B cell (primary cell): ENCODE data around the gene TMPRSS7. TPM values are rescaled to one million over a fixed set of nuclear protein-coding genes. Genes with fewer than 3 reads are reported as not detected.

Experiments used
- ATAC-seq: fragments of 200-7000 bp; cut with Tn5 transposase; one replicate; pipeline ENCODE4 v1.10.0; 2021; ENCODE audit warnings: low read depth, mild to moderate bottlenecking, moderate number of reproducible peaks, moderate library complexity
- CTCF ChIA-PET: fragments of 350-600 bp; sonication (Branson Sonifier 250); formaldehyde crosslinking; loops from one replicate; lab custom pipeline; 2021; ENCODE audit warnings: antibody characterized with exemption, inconsistent platforms; lab: Charles Lee
- POLR2A ChIA-PET: fragments of 350-600 bp; sonication (Branson Sonifier 250); formaldehyde crosslinking; loops from one replicate; lab custom pipeline; 2021; ENCODE audit warnings: antibody characterized with exemption; lab: Charles Lee
- DNase-seq: peaks from one replicate; pipeline ENCODE4 v3.0.0; 2013
- H2AFZ ChIP-seq: 2 replicates; pipeline ENCODE4 v1.6.1; 2012; ENCODE audit warnings: mild to moderate bottlenecking, low read depth, low read length; ENCODE audit not compliant: insufficient read depth, poor library complexity, severe bottlenecking
- H3K27ac ChIP-seq, 2 donors: 1 replicate in 1 of 2; 2 replicates in 1 of 2; pipeline ENCODE4 v1.5.1; 2012 to 2013; ENCODE audit warnings: low read length in 2 of 2, mild to moderate bottlenecking in 2 of 2, moderate library complexity in 1 of 2
- H3K27me3 ChIP-seq, 4 experiments: fragments of 200-600 bp in 1 of 4; sonication (generic) in 1 of 4; replicated peaks in 1 of 4; 1 replicate in 2 of 4; 2 replicates in 2 of 4; pipeline versions ENCODE4 v1.6.1 to v1.7.0; 2013 to 2016; ENCODE audit warnings: low read length in 3 of 4, mild to moderate bottlenecking in 2 of 4, mixed read lengths in 1 of 4, moderate library complexity in 1 of 4; ENCODE audit not compliant: insufficient read depth in 4 of 4, control insufficient read depth in 3 of 4; ENCODE audit errors: control extremely low read depth in 1 of 4
- H3K36me3 ChIP-seq, 2 experiments: replicated peaks in 1 of 2; 1 replicate in 1 of 2; 2 replicates in 1 of 2; pipeline versions ENCODE4 v1.6.1 to v1.7.1; 2013; ENCODE audit warnings: low read length in 1 of 2; ENCODE audit not compliant: insufficient read depth in 2 of 2, control insufficient read depth in 1 of 2; ENCODE audit errors: control extremely low read depth in 1 of 2, extremely low read depth in 1 of 2
- H3K4me1 ChIP-seq, 2 donors: fragments of 200-600 bp in 1 of 2; sonication (generic) in 1 of 2; 1 replicate in 1 of 2; 2 replicates in 1 of 2; pipeline versions ENCODE4 v1.5.1 to v1.6.1; 2013 to 2017; ENCODE audit warnings: low read length in 2 of 2; ENCODE audit not compliant: control insufficient read depth in 2 of 2, insufficient read depth in 2 of 2
- H3K4me2 ChIP-seq: replicated peaks from 2 replicates; pipeline ENCODE3; 2012; ENCODE audit warnings: mild to moderate bottlenecking, low read depth, low read length; ENCODE audit not compliant: poor library complexity, severe bottlenecking
- H3K4me3 ChIP-seq, 5 experiments: fragments of 200-600 bp in 1 of 5; sonication (generic) in 1 of 5; 1 replicate in 3 of 5; 2 replicates in 2 of 5; pipeline versions ENCODE4 v1.5.1 to v1.7.0; 2011 to 2016; ENCODE audit warnings: low read length in 4 of 5, mild to moderate bottlenecking in 4 of 5, low read depth in 2 of 5, control low read depth in 1 of 5, moderate library complexity in 1 of 5; ENCODE audit not compliant: insufficient read depth in 1 of 5; ENCODE audit errors: control extremely low read depth in 1 of 5, extremely low read depth in 1 of 5
- H3K79me2 ChIP-seq: fragments of 200-600 bp; sonication (generic); one replicate; pipeline ENCODE4 v1.6.0; 2016; ENCODE audit warnings: low read length; ENCODE audit not compliant: control insufficient read depth, insufficient read depth
- H3K9ac ChIP-seq: fragments of 200-600 bp; sonication (generic); 2 replicates; pipeline ENCODE4 v1.6.1; 2017; ENCODE audit warnings: mild to moderate bottlenecking, low read length, moderate library complexity
- H3K9me3 ChIP-seq, 3 donors: one replicate each; pipeline versions ENCODE4 v1.6.1 to v1.7.1; 2013; ENCODE audit warnings: low read length in 2 of 3; ENCODE audit not compliant: control insufficient read depth in 2 of 3, insufficient read depth in 1 of 3; ENCODE audit errors: control extremely low read depth in 1 of 3
- H4K20me1 ChIP-seq: 2 replicates; pipeline ENCODE4 v1.6.0; 2012; ENCODE audit warnings: mild to moderate bottlenecking, low read length; ENCODE audit not compliant: insufficient read depth, control insufficient read depth, poor library complexity, severe bottlenecking
- H3K27ac Mint-ChIP-seq: one replicate; pipeline ENCODE4 v1.8.0; 2021; ENCODE audit warnings: mixed read lengths
- H3K27me3 Mint-ChIP-seq: one replicate; pipeline ENCODE4 v1.8.0; 2021; ENCODE audit warnings: mixed read lengths
- H3K4me1 Mint-ChIP-seq: one replicate; pipeline ENCODE4 v1.8.0; 2021; ENCODE audit warnings: mixed read lengths
- H3K4me3 Mint-ChIP-seq: one replicate; pipeline ENCODE4 v1.8.0; 2021; ENCODE audit warnings: mixed read lengths
- H3K9me3 Mint-ChIP-seq: one replicate; pipeline ENCODE4 v1.8.0; 2022; ENCODE audit warnings: mixed read lengths; ENCODE audit not compliant: insufficient read depth
- EZH2 ChIP-seq: IDR thresholded peaks from 2 replicates; pipeline ENCODE4 v1.6.1; 2012; ENCODE audit warnings: borderline replicate concordance, low read depth, mild to moderate bottlenecking, moderate library complexity, low read length; ENCODE audit not compliant: insufficient read depth, poor library complexity, severe bottlenecking
- WGBS: methylation state at CpG from one replicate; pipeline ENCODE4 v1.1.5; 2013; ENCODE audit warnings: missing lambda C conversion rate; ENCODE audit not compliant: insufficient coverage; 5-methylcytosine and 5-hydroxymethylcytosine counted together
- intact Hi-C: fragments of 100-400 bp; cut with micrococcal nuclease; formaldehyde crosslinking; loops from one replicate; pipeline ENCODE4 v1.10.0; 2022
- polyA plus RNA-seq: library from polyadenylated mRNA; depleted of rRNA; stranded (reverse); fragments of >200 nt; gene quantifications from 2 replicates; pipeline ENCODE4 v1.2.3, GENCODE V29; 2012
- total RNA-seq, 2 donors: library from RNA; stranded (reverse); fragments of 120-200 nt in 1 of 2; gene quantifications; 1 replicate in 1 of 2; 2 replicates in 1 of 2; pipeline versions ENCODE4 v1.2.3 to v1.2.4, GENCODE V29; 2013 to 2022
- TF ChIP-seq, protein P1 (sequence below): fragments of 200-600 bp; IDR thresholded peaks from one replicate; pipeline ENCODE4 v1.8.0; 2022; ENCODE audit warnings: antibody characterized with exemption, mild to moderate bottlenecking

TMPRSS7 gene
- total and polyA plus RNA-seq, 2 donors (not counting 1 experiment from before 2014, with no cell fraction given): not detected

DNA sequence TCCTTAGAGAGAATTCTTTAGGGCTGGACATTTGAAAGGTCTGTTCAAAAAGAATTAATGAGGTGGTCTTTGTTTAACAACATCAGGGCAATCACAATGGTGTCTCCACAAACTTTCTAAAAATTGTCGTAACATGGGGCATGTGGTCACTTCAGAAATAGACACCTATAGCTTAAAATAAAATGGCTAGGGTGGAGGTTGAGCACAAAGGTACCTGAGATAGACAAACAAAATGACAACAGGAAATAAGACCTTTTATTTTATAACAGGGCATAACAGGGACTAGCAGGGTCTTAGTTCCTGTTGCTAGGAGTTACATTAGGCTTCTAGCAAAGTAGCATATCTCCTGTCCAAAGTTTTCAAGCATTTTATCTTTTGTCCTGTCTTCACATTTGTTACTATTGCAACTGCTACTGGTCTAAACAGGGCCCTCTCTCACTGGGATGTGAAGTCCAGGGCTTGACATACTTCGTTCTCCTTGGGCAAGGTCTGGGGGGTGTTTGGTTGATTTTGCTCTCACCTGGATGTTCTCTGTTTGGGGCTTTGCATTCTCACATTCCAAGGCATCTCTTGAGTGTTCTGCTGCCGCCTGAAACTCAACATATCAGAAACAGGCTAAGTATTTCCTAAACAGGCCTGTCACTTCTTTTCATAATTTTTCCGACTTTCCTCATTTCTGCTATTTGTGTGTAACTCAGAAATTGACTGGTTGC, 95.5 kb downstream of the TMPRSS7 start:
- Mint-ChIP-seq H3K9me3 (no peaks in the 10 kb centered on the region), H3K4me1 (peaks cover 93% of the 10 kb centered on the region), H3K27me3 (no peaks in the 10 kb centered on the region), H3K4me3 (peak overlapping the region; percentile 55), H3K27ac (peak overlapping the region; percentile 91)
- DNase-seq (peak; percentile 34), ATAC-seq (no peak)
- Histone ChIP-seq H3K4me1 (peaks cover 82 to 89% of the 10 kb centered on the region in 2 donors), H3K27ac (peak overlapping the region; percentile 93 to 98), H3K9ac (peak overlapping the region; percentile 31), H3K36me3 (peaks cover 0 to 9% of the 10 kb centered on the region in 2 experiments), H3K27me3 (no peaks in the 10 kb centered on the region), H2AFZ (no peak overlapping the region), H4K20me1 (no peaks in the 10 kb centered on the region), H3K79me2 (peaks cover 31% of the 10 kb centered on the region), H3K9me3 (no peaks in the 10 kb centered on the region), H3K4me3 (no peak overlapping the region), H3K4me2 (peak overlapping the region; percentile 62)
- 72% methylated on average over 3 of the region's 4 CpGs for WGBS
- intact Hi-C loops: loop anchor here (1.0 to 5.0 kb wide), 7 partner anchors 12 to 862 kb away; partner anchors contain the start of genes ATG3, GTPBP8 and SLC35A5
- TF ChIP-seq, protein P1, sequence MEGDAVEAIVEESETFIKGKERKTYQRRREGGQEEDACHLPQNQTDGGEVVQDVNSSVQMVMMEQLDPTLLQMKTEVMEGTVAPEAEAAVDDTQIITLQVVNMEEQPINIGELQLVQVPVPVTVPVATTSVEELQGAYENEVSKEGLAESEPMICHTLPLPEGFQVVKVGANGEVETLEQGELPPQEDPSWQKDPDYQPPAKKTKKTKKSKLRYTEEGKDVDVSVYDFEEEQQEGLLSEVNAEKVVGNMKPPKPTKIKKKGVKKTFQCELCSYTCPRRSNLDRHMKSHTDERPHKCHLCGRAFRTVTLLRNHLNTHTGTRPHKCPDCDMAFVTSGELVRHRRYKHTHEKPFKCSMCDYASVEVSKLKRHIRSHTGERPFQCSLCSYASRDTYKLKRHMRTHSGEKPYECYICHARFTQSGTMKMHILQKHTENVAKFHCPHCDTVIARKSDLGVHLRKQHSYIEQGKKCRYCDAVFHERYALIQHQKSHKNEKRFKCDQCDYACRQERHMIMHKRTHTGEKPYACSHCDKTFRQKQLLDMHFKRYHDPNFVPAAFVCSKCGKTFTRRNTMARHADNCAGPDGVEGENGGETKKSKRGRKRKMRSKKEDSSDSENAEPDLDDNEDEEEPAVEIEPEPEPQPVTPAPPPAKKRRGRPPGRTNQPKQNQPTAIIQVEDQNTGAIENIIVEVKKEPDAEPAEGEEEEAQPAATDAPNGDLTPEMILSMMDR: no peak
- TF ChIP-seq EZH2: no peak
- ChIA-PET POLR2A (no interaction called here), CTCF (interaction anchor here (0.7 to 3.0 kb wide), 3 partner anchors 15 to 215 kb away, joined by 3 to 17 read pairs (median 4); no protein-coding TSS in a partner anchor)

DNA sequence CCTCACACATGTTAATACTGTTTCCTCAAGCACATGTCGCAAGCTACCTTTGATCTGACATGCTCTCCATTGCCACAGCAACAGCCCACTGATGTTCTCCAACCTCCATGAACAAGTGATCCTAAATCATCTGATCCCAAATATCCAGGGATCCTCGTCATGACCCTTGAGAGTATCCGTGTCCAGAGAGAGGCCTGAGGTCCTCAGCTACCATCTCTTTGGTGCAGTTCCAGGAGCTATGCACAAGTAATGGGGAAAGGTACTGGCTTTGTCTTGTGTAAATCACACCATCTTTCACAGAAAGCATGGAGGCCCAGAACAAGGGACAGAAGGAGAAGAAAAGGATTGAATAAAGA, 96.1 kb downstream of the TMPRSS7 start:
- Histone ChIP-seq H3K4me3 (no peak overlapping the region), H3K9me3 (no peaks in the 10 kb centered on the region), H2AFZ (no peak overlapping the region), H3K27ac (peak overlapping the region; percentile 93 to 98), H3K27me3 (no peaks in the 10 kb centered on the region), H3K9ac (peak overlapping the region; percentile 7), H3K36me3 (peaks cover 0 to 3% of the 10 kb centered on the region in 2 experiments), H4K20me1 (no peaks in the 10 kb centered on the region), H3K4me1 (peaks cover 80 to 89% of the 10 kb centered on the region in 2 donors), H3K79me2 (peaks cover 25% of the 10 kb centered on the region), H3K4me2 (peak overlapping the region; percentile 62)
- intact Hi-C loops: loop anchor here (5.0 kb wide), 2 partner anchors 342 to 862 kb away; partner anchors contain the start of gene GTPBP8
- H3K27ac Mint-ChIP-seq: peak overlapping the region; percentile 91
- H3K4me1 Mint-ChIP-seq: peaks cover 91% of the 10 kb centered on the region
- WGBS: 71% methylated on average over 1 of the region's 3 CpGs
- POLR2A ChIA-PET: no interaction called here
- no peaks in the 10 kb centered on the region for H3K27me3 Mint-ChIP-seq
- CTCF ChIA-PET: interaction anchor here (0.7 to 3.0 kb wide), 4 partner anchors 16 to 214 kb away, joined by 3 to 17 read pairs (median 4); no protein-coding TSS in a partner anchor
- H3K9me3 Mint-ChIP-seq: no peaks in the 10 kb centered on the region
- ATAC-seq (no peak), DNase-seq (no peak)
- H3K4me3 Mint-ChIP-seq: peak overlapping the region; percentile 55
- no peak for TF ChIP-seq EZH2
- TF ChIP-seq, protein P1: no peak
